KOPT-K1 (cell line): ENCODE results near the gene PRELID3B.

Experiments used
- H3K27ac ChIP-seq: fragments of 200-600 bp; sonication (generic); 2 replicates; pipeline ENCODE4 v1.5.1; 2016; ENCODE audit warnings: antibody characterized with exemption, mild to moderate bottlenecking, low read depth, low read length; ENCODE audit not compliant: poor library complexity, severe bottlenecking
- H3K36me3 ChIP-seq: fragments of 200-600 bp; sonication (generic); 2 replicates; pipeline ENCODE4 v1.5.1; 2017; ENCODE audit warnings: antibody characterized with exemption, mild to moderate bottlenecking, low read length, moderate library complexity; ENCODE audit not compliant: insufficient read depth
- H3K9me3 ChIP-seq: fragments of 200-600 bp; sonication (generic); 2 replicates; pipeline ENCODE4 v1.5.1; 2017; ENCODE audit warnings: antibody characterized with exemption, low read length, mild to moderate bottlenecking; ENCODE audit not compliant: insufficient read depth, poor library complexity, severe bottlenecking

The PRELID3B gene

GRCh38 chr20:59001449-59002171, 41.0 kb downstream of the PRELID3B start:
- Histone ChIP-seq H3K27ac (no peak overlapping the region), H3K36me3 (peaks cover 12% of the 10 kb centered on the region; the same call in 1 of the 2 replicates), H3K9me3 (no peaks in the 10 kb centered on the region)

GRCh38 chr20:59001068-59001448, 41.5 kb downstream of the PRELID3B start:
- Histone ChIP-seq H3K27ac (no peak overlapping the region), H3K36me3 (peaks cover 17% of the 10 kb centered on the region; the same call in 1 of the 2 replicates), H3K9me3 (no peaks in the 10 kb centered on the region)

GRCh38 chr20:59000326-59000725, 42.3 kb downstream of the PRELID3B start:
- H3K27ac ChIP-seq: no peak overlapping the region
- H3K9me3 ChIP-seq: no peaks in the 10 kb centered on the region
- peaks cover 24% of the 10 kb centered on the region for H3K36me3 ChIP-seq

- Histone ChIP-seq H3K9me3 (no peaks in the 10 kb centered on the region), H3K36me3 (peaks cover 41% of the 10 kb centered on the region), H3K27ac (no peak overlapping the region)
Measured at GRCh38 chr20:58998656-58999055, 43.9 kb downstream of the PRELID3B start.

GRCh38 chr20:58997141-58997770, 45.3 kb downstream of the PRELID3B start:
- Histone ChIP-seq H3K27ac (no peak overlapping the region), H3K9me3 (no peaks in the 10 kb centered on the region), H3K36me3 (peaks cover 55% of the 10 kb centered on the region)

- Histone ChIP-seq H3K27ac (no peak overlapping the region), H3K36me3 (peaks cover 65% of the 10 kb centered on the region), H3K9me3 (no peaks in the 10 kb centered on the region)
Measured at GRCh38 chr20:58996226-58996611, 46.4 kb downstream of the PRELID3B start.

GRCh38 chr20:58995461-58996225, 46.9 kb downstream of the PRELID3B start:
- no peak overlapping the region for H3K27ac ChIP-seq
- no peaks in the 10 kb centered on the region for H3K9me3 ChIP-seq
- H3K36me3 ChIP-seq: peaks cover 71% of the 10 kb centered on the region

- Histone ChIP-seq H3K36me3 (peaks cover 82% of the 10 kb centered on the region), H3K27ac (no peak overlapping the region), H3K9me3 (no peaks in the 10 kb centered on the region)
Measured at GRCh38 chr20:58994390-58995159, 48.0 kb downstream of the PRELID3B start.

- no peak overlapping the region for H3K27ac ChIP-seq
- peaks cover 92% of the 10 kb centered on the region for H3K36me3 ChIP-seq
- no peaks in the 10 kb centered on the region for H3K9me3 ChIP-seq
Measured at GRCh38 chr20:58993332-58994248, 49.0 kb downstream of the PRELID3B start.

GRCh38 chr20:58992911-58993310, 49.7 kb downstream of the PRELID3B start:
- Histone ChIP-seq H3K9me3 (no peaks in the 10 kb centered on the region), H3K36me3 (peaks cover 98% of the 10 kb centered on the region), H3K27ac (no peak overlapping the region)

GRCh38 chr20:58991715-58992114, 50.9 kb downstream of the PRELID3B start:
- H3K27ac ChIP-seq: no peak overlapping the region
- peaks cover 100% of the 10 kb centered on the region for H3K36me3 ChIP-seq
- H3K9me3 ChIP-seq: no peaks in the 10 kb centered on the region

- H3K27ac ChIP-seq: no peak overlapping the region
- peaks cover 100% of the 10 kb centered on the region for H3K36me3 ChIP-seq
- H3K9me3 ChIP-seq: no peaks in the 10 kb centered on the region
Measured at GRCh38 chr20:58990651-58991445, 51.7 kb downstream of the PRELID3B start.

GRCh38 chr20:58989196-58989595, 53.4 kb downstream of the PRELID3B start:
- Histone ChIP-seq H3K9me3 (no peaks in the 10 kb centered on the region), H3K27ac (no peak overlapping the region), H3K36me3 (peaks cover 97% of the 10 kb centered on the region)
